T-helper 1 cell (primary cell): ENCODE data around the gene CYP4A22.
"Not testable (repeated sequence)": the region's sequence is repeated elsewhere in the genome, so short reads cannot be mapped to it uniquely, and the experiment has no call there.

Experiments
- DNase-seq, 5 donors: peaks; one replicate each; pipeline ENCODE4 v3.0.0-alpha.2; 2012 to 2020

CYP4A22 gene

DNA sequence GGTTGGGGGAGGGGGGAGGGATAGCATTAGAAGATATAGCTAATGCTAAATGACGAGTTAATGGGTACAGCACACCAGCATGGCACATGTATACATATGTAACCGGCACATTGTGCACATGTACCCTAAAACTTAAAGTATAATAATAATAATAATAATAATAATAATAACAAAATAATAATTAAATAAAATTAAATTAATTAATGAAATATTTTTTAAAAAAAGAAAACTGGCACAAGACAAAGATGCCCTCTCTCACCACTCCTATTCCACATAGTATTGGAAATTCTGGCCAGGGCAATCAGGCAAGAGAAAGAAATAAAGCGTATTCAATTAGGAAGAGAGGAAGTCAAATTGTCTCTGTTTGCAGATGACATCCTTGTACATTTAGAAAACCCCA is 20.7 kb downstream of the CYP4A22 start:
- DNase-seq: not testable (repeated sequence)

DNA sequence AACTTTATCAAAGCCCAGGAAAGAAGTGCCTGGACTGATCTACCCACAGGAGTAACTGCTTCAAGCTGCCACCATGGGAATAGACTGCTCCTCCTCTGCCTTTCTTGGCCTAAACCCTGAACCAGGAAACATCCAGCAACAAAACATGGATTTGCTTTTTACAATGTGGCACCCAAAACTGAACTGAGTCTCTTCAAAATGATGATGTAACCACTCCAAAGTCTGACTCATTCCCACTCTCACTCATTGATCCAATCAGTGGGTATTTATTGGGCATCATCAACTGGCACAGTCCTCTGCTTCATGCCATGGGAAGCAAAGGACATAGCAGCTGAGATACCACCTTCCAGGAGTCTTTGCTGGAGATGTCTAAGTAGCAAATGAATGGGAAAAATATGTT is 23.5 kb downstream of the CYP4A22 start:
- DNase-seq: no peak

DNA sequence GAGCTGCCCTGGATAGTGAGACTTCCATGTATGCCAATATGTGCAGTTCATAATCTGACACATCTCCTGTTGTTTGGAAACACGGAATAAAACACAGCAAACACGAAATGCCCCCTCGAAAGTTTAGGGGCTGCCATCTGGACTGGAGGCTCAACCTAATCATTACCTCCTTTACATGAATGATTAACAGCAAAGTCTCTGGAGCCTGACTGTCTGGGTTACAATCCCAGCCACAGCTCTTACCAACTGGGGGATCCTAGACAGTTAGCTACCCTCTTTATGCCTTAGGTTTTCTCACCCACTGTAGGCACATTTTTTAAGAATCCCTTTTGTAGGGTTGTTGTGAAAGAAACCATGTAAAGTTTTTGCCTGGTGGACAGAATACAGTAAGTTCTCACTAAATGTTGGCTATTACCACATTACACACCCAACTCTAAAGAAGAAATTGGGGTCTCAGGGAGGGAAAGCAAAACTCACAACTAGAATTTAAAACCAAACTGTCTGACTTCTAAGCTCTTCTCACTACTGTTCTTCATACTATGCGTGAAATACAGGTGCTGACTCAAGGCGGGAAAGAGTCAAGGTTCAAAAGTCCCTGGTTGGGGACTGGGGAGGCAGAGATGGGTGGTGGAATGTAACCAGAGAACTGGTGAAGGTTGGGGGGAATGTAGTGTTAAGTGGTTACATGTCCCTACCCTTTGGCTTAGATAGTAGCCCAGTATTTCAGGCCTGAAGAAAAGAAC is 24.2 kb downstream of the CYP4A22 start:
- no peak for DNase-seq

DNA sequence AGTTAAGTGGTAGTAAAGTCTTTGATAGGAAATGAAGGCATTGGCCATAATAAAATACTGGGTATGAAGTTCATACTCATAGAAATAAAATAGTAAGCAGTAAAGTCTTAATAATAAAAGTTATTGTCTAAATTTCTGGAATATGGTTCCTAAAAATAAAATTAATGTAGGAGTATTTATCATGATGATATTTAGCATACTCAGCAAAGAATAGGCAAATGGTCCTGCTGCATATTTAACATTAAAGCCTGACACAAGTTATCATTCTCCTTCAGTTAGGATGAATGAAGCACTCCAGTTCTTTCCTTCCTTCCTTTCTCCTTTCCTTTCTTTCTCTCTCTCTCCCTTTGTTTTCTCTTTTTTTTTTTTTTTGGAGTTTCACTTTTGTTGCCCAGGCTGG is 27.3 kb downstream of the CYP4A22 start:
- DNase-seq: no peak

DNA sequence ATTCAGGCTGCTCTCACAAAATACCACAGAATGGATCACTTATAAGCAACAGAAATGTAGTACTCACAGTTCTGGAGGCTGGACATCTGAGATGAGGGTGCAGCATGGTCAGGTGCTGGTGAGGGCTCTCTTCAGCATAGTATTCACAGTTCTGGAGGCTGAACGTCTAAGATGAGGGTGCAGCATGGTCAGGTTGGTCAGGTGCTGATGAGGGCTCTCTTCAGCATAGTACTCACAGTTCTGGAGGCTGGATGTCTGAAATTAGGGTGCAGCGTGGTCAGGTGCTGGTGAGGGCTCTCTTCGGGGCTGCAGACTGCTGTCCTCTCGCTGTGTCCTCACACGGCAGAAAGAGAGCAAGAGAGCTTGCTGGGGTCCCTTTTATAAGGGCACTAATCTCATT is 35.5 kb downstream of the CYP4A22 start:
- no peak for DNase-seq

DNA sequence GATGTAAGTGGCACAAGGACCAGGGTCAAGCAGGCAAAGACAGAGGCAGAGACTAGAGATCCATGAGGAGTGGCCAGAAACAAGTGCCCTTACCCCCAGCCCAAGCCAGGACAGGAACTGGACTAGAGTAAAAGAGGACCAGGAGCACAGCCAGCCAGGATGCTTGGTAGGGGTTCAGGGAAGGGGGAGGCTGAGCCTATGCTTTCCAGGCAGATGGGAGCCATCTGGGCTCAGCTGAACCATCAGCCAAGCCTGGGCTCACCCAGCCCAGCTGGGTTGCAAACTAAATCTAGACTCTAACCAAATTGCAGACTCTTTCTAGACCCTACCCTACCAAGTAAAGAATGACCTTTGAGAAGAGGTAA is 37.4 kb downstream of the CYP4A22 start:
- no peak for DNase-seq

DNA sequence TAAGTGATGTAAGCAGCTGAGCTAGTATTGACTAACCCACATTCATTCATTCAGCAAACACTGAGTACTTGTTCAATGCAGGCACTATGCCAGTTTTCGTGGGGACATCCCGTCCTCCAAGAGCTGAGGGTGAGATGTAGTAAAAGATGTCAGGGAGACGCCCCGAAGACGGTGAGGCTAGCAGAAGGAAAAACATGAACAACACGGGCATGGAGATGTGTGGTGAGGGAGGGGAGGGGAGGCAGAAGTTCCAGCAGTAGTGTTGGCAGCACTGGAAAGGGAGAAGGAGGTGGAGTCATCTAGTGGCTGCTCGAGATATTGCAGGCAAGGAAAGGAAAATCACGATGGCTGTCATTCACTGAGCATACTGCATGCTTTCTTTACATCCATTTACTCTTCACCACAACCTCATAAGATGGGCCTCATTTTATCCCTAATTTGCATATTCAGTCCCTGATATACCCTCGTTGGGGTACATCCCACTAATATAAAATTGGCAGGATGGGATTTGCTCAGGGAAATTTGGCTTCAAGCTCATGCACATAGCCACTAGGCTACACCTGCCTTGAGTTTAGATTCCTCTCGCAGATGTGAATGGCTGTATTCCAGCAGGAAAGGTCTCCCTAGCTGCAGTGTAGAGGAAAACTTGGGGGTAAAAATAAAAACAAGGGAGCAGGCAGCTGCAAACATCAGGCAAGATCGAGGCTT is 38.1 kb downstream of the CYP4A22 start:
- DNase-seq: peak in 1 of 5 donors; percentile 22

DNA sequence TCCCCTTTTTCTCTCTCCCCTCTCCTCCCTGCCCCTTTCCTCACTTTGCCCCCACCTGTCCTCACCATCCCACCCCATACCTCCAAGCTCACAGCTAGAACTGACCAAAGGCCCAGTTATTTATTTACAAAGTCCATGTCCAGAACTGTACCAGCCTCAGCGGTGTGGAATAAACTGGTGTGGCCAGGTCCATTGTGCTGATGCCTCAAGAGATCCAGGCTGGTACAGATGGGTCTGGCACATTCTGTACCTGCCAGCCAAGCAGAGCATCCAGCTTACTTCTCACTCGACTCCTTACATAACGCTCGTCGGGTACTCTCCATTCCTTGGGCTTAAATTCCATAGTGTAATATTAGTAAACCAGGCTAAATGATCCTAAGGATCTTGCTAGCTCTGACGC is 40.8 kb downstream of the CYP4A22 start:
- DNase-seq: no peak

DNA sequence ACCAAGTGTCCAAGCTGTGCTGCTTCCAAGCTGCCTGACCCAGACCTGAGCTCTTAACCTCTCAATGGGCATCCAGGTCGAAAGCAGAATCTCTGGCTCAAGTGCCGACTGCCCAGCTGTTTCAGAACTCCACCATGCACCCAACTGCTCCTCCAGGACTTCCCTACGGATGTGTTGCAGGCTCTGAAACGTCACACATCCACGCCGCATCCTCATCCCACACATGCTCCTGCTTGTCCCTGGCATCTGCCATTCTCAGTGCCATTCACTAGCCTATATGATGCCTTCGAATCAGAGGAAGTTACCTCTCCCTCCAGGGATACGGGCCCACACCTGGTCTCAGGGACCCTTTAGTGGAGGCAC is 41.4 kb downstream of the CYP4A22 start:
- DNase-seq: no peak

DNA sequence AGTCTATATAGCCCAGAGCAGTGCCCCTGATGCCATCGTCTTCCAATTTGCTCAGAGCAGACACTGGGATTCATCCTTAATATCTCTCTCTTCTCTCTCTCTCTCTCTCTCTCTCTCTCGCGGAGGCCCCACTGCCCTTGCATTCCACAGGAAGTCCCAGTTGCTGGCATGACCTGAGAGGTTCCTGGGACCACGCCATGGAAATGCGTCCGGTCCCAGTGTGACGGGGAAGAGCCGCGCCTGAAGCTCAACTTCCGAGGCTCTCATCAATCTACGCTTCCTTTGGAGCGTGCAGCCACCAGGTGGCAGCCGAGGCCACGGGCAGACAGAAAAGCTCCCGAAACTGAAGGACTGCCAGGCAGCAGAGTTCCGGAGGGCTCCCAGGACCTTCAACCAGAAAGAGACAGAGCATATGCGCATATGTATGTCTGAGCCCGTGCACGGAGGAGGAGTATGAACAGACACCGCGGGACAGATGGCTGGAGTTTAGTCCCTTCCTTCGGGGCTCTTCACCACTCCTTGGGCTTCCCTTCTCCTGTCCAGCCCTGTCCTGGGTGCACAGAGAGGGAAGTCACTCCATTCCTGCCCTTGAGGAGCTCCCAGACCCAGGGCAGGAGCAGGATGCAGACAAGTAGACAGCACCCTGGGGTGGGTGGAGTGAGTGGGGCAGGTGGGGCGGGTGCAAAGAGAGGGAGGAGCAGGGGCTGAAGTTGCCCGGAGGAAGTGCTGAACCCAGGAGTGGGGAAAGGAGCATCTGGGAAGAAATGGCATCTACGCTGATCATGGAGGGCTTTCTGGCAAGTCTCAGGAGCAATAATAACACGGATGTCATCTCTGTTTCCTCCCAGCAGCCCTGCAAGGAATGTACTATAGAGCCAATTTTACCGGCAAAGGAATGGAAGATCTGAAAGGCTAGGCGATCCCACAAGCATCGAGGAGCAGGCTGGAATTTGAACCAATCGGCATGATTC is 42.1 kb downstream of the CYP4A22 start:
- DNase-seq: peak; percentile 27 to 83 (median 42)

DNA sequence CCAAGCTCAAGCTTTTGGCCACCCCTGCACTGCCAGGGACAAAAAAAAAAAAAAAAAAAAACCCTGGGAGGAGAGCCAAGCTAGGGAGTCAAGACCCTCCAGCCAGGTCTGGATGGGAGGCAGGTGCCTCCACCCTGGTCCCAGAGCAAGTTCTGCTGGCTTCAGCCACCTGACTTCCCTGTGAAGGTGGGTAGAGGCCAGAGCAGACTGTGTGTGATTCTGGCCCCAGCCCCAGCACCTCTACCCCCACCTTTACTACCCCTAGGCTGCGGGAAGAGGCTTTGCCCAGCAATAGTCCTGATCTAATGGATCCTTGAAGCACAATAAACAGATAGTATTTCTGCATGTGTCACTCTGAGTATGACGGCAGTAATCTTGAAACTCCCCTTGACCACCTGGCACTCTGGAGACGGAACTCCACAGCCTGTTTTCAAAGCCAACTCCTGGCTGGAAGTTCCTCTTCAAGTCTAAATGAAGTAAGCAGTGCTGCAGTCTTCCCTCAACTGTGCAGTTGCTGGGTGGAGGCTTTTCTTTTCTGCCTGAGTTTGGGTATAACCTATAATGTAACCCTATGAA is 42.8 kb downstream of the CYP4A22 start:
- no peak for DNase-seq

DNA sequence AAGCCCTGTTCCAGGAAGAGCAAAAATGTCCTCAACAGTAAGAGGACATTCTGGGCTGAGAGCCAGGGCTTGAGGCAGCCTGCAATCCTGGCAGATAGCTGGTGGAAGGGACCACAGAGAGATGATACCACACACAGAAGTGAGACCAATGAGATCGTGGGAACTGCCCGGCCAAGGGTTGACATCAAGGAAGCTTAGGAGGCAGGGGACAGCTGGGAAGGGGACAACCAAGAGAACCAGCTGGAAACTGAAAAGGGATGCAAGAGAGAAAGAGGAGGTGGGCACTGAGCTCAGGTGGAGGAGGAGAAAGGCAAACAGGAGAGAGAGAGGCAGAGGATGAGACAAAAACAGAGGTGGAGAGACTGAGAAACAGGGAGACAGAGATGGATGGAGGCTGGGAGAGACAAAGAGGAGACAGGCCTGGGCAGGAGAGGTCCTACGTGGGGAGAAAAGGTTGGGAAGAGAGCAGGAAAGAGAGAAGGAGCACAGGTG is 43.4 kb downstream of the CYP4A22 start:
- DNase-seq: no peak

DNA sequence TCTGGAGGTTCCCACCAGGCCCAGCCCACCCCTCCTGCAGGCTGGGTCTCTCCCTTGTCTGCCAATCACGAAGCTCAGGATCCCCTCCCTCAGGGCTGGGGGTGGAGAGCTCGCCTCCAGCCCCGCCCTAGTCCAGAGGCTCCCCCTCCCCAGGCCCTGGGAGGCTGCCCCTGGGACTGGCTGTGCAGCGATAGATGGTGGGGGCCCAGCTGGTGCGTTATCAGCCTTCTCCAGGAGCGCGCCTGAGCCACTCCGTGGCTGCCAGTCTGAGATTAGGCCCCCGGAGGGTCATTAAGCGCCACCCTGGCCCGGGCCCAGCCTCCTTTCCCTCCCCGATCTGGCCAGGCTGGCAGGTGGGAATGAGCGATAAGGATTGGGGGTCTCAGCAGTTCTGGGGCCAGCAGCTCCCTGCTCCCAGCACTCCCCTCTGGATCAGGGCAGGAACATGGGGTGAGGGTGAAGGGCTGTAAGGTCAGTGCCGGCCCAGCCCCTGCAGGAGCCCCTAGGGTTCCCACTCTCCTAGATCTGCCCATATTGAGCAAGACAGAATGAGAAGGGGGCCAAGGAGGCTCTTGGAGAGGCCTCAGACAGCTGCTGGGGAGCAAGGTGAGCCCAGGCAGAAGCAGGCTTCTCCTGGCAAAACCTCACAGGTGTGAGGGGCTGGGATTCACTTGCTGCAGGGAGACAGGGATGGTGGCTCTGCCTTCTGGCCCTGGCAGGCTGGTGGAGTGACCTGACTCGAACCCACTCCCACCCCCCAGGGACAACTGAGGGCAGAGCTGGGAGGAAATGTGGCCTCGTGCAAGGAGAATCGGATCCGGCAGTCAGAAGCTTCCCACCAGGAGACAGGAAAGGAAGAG is 44.1 kb downstream of the CYP4A22 start:
- DNase-seq: no peak

DNA sequence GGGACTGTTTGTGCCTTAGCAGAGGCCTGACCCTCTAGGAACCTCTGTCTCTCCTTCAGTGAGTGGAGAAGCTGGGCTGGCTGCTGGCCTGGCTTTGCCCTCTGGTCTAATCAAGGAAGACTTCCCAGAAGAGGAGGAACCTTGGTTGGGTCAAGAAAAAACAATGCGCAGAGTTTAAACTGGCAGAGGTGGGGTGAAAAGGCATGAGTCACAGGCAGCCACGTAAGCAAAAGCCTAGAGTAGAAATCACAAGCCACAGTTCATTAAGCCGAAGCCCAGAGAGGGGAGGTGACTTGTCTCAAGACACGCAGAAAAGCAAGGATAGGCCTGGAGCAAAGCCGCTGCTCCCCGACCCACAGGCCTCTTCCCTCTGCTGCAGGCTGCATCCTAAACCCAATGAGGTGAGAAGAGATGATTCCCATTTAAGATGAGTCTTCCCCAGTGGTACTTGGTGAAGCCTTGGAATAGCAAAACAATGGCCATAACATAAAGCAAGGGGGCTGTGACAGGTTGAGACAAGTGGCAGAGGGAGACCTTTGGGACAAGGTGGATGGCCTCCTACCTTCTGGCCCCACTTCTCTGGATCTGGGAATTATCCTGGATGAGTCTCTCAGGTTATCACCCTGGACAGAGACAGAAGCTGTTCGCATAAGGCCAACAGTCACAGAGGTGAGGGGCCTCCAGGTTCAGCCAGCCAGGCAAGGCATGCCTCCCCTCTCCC is 44.9 kb downstream of the CYP4A22 start:
- no peak for DNase-seq

DNA sequence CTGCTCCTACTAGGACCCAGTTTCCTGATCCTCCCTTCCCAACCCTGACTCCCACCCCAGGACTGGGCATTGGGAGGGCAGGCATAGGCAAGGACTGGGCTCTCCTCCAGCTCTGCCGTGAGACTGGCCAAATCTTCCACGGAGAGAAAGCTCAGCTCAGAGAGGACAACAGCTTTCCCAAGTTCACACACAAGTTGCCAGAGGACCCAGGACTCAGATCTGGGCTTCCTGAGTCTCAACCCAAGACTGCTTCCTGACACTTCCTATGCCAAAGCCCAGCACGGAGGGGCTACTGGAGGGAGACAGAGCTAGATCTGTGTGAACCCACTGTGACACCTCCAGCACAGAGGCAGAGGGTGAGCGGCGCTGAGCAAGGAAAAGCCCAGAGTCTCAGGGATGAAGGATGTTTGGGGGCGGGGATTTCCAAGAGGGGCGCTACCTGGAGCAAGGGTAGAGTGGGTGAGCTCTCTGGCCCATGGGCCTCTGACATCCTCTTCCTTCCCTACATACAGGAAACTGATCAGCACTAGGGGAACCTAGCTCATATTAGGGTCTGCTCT is 45.5 kb downstream of the CYP4A22 start:
- no peak for DNase-seq

DNA sequence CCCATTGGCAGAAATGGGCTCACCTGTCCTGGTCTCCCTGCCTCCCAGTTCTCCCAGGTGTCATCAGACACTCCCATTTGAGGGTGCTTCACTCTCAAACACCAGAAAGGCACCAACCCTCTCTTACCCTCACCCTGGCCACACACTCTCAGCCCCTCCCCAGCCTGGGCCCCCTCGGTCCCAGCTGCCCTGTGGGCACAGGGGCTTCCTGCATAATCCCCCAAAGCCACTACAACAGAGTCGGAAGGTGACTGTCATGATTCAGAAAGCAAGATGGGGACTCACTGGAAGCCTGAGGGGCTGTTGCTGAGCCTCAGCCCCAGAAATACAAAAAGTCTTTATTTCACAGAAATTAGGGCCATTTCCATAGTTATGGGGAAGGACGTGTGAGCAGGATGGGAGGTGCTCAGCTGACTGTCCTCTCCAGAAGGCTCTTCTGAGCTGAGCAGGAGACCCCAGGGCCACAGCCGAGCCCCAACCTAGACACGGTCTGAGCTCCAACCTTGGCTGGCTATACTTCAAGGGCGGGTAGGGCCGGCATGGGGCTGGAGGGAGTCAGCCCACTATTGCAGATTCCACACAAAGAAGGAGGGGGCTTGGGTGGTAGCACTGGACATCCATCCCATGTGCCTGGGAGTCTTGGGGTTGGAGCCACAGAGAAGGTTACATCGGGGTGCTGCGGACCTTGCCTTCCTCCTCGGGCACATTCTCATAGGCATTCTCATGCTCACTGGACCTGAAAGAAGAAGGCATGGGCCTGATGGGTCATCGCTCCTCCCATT is 46.3 kb downstream of the CYP4A22 start:
- DNase-seq: no peak

DNA sequence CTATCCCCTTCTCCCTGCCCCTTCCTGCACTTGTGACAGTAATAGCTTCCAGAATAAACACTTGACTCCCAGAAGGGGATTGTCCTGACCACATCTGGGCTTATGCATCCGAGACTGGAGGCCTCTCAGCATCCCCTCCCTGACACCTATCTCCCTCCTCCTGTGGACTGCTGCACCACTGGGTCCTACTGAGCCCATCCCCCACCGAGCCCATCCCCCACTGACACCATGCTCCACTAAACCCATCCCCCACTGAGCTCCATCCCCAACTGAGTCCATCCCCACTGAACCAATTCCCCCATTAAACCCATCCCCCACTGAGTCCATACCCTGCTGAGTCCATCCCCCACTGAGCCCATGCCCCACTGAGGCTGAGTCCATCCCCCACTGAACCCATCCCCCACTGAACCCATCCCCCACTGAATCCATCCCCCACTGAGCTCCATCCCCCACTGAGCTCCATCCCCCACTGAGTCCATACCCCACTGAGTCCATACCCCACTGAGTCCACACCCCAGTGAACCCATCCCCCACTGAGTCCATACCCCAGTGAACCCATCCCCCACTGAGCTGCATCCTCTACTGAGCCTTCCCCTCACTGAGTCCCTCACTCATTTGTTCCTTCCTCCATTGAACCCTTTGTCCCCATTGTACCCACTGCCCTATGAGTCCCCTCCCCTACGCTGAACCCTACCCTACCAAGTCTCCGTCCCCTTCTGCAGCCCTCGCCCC is 47.0 kb downstream of the CYP4A22 start:
- DNase-seq: no peak

DNA sequence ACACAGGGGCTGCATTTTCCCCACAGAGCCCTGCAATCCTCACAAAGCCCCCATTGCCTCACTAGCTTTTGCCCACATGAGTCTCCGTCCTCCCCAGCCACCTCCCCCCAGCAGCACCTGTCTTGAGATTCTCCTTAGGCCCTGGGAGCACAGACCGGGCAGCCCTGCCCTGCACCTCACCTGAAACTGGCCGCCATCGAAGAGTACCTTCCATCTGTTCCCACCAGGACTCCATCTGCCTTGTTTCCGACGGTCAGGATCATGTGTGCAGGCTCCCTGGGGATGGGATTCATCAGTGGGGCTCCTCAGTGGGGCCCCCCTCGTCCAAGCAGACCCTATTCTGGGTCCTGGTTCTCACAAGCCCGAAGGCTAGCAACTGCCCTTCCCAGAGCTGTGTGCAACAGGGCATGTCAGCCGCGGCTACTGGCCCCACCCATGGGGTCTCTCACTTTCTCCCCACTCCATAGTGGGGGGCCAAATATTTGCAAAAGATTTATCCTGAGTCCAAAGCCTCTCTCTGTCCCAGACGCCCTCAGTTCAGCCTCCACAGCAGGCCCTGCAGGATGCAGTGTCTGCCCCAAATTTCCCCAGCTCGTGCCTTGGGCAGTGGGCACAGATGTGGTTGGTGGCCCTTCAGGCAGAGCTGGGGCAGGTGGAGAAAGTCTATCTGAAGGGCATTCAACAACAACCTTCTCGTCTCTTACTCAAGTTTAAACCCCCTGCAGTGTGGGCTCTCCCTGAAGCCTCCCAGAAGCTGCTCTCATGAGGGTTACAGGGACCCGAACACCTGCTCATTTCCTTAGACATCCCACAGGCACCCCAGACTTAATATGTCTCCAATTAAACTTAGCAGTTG is 47.8 kb downstream of the CYP4A22 start:
- DNase-seq: no peak
